GM23338 (cell line): ENCODE results near the gene EYA2.

Experiments used
- CREB1 ChIP-seq: fragments of 250-450 bp; sonication (Bioruptor Pico); IDR thresholded peaks from 2 replicates; pipeline ENCODE4 v1.5.0; 2020; ENCODE audit warnings: low read depth, mild to moderate bottlenecking, moderate library complexity
- CTCF ChIP-seq, 2 experiments: fragments of 200-600 bp in 1 of 2; sonication (generic) in 1 of 2; conservative IDR thresholded peaks; 2 replicates each; pipeline versions ENCODE4 v1.5.1 to v1.6.1; 2016 to 2017; ENCODE audit warnings: antibody characterized with exemption in 2 of 2, low read depth in 2 of 2, mild to moderate bottlenecking in 2 of 2, moderate library complexity in 1 of 2
- EZH2 ChIP-seq: fragments of 200-600 bp; sonication (generic); IDR thresholded peaks from one replicate; pipeline ENCODE4 v1.8.0; 2017; ENCODE audit warnings: antibody characterized with exemption, mild to moderate bottlenecking, low read depth; ENCODE audit not compliant: unreplicated experiment
- EZH2phosphoT487 ChIP-seq: fragments of 200-600 bp; sonication (generic); IDR thresholded peaks from one replicate; pipeline ENCODE4 v1.8.1; 2018; ENCODE audit warnings: antibody characterized with exemption; ENCODE audit not compliant: unreplicated experiment
- JUNB ChIP-seq: IDR thresholded peaks from one replicate; pipeline ENCODE4 v1.6.1; 2016; ENCODE audit warnings: antibody characterized with exemption; ENCODE audit not compliant: unreplicated experiment
- POLR2AphosphoS5 ChIP-seq: IDR thresholded peaks from 2 replicates; pipeline ENCODE4 v1.6.1; 2016; ENCODE audit warnings: antibody characterized with exemption, low read depth
- STAT1 ChIP-seq: IDR thresholded peaks from one replicate; pipeline ENCODE4 v1.6.1; 2016; ENCODE audit warnings: antibody characterized with exemption; ENCODE audit not compliant: unreplicated experiment
- ZNF114 ChIP-seq: fragments of 250-450 bp; sonication (Bioruptor Pico); IDR thresholded peaks from 2 replicates; pipeline ENCODE4 v1.5.0; 2020; ENCODE audit warnings: mild to moderate bottlenecking, moderate library complexity
- ZNF462 ChIP-seq: fragments of 250-450 bp; sonication (Bioruptor Pico); IDR thresholded peaks from 2 replicates; pipeline ENCODE4 v1.5.0; 2020; ENCODE audit warnings: mild to moderate bottlenecking, moderate library complexity
- TF ChIP-seq, protein P1 (sequence below): IDR thresholded peaks from one replicate; pipeline ENCODE4 v1.6.1; 2018; ENCODE audit warnings: antibody characterized with exemption; ENCODE audit not compliant: unreplicated experiment
- TF ChIP-seq, protein P2 (sequence below): IDR thresholded peaks from 2 replicates; pipeline ENCODE4 v1.6.1; 2016; ENCODE audit warnings: antibody characterized with exemption

DNA sequence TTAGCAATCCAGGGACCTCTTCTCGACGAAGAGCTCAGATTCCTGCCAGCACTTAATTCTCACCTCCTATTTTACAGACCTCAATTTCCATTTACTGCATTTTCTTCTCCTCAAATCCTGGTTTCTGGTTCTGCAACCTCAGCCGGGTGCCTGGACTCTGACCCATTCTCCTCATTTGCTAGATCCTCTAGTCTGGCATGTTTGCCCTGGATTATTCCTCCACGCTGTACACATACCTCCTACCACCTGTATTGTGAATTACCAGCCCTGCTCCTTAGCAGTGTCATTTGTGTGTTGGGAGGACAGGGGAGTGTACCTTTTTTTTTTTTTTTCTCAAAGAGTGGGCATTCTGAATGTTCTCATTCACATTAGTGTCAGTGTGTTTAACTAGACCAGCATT, 257.4 kb downstream of the EYA2 start:
- no peak for TF ChIP-seq CTCF (conservative IDR thresholded peaks at IDR 0.05; ENCODE audit: low read depth in 2 of 2)
- no peak for TF ChIP-seq EZH2
- TF ChIP-seq, protein P1, sequence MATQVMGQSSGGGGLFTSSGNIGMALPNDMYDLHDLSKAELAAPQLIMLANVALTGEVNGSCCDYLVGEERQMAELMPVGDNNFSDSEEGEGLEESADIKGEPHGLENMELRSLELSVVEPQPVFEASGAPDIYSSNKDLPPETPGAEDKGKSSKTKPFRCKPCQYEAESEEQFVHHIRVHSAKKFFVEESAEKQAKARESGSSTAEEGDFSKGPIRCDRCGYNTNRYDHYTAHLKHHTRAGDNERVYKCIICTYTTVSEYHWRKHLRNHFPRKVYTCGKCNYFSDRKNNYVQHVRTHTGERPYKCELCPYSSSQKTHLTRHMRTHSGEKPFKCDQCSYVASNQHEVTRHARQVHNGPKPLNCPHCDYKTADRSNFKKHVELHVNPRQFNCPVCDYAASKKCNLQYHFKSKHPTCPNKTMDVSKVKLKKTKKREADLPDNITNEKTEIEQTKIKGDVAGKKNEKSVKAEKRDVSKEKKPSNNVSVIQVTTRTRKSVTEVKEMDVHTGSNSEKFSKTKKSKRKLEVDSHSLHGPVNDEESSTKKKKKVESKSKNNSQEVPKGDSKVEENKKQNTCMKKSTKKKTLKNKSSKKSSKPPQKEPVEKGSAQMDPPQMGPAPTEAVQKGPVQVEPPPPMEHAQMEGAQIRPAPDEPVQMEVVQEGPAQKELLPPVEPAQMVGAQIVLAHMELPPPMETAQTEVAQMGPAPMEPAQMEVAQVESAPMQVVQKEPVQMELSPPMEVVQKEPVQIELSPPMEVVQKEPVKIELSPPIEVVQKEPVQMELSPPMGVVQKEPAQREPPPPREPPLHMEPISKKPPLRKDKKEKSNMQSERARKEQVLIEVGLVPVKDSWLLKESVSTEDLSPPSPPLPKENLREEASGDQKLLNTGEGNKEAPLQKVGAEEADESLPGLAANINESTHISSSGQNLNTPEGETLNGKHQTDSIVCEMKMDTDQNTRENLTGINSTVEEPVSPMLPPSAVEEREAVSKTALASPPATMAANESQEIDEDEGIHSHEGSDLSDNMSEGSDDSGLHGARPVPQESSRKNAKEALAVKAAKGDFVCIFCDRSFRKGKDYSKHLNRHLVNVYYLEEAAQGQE = no peak
- no peak for TF ChIP-seq POLR2AphosphoS5
- TF ChIP-seq EZH2phosphoT487 = no peak
- no peak for TF ChIP-seq ZNF462
- no peak for TF ChIP-seq CREB1 (CRISPR knock-in tag)
- no peak for TF ChIP-seq STAT1
- no peak for TF ChIP-seq JUNB
- TF ChIP-seq, protein P2, sequence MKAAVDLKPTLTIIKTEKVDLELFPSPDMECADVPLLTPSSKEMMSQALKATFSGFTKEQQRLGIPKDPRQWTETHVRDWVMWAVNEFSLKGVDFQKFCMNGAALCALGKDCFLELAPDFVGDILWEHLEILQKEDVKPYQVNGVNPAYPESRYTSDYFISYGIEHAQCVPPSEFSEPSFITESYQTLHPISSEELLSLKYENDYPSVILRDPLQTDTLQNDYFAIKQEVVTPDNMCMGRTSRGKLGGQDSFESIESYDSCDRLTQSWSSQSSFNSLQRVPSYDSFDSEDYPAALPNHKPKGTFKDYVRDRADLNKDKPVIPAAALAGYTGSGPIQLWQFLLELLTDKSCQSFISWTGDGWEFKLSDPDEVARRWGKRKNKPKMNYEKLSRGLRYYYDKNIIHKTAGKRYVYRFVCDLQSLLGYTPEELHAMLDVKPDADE = no peak
- no peak for TF ChIP-seq ZNF114
